Nephron progenitor cell (in vitro differentiated cells): Measurements from ENCODE around the gene GNG4.

Source experiments
- DNase-seq: peaks from one replicate; pipeline ENCODE4 v3.0.0; 2021
- H3K27ac Mint-ChIP-seq: 2 replicates; pipeline ENCODE4 v1.8.0; 2021; ENCODE audit warnings: mild to moderate bottlenecking, moderate library complexity, mixed read lengths
- H3K27me3 Mint-ChIP-seq: 2 replicates; pipeline ENCODE4 v1.8.0; 2021; ENCODE audit warnings: mild to moderate bottlenecking, low read depth, mixed read lengths; ENCODE audit not compliant: poor library complexity
- H3K36me3 Mint-ChIP-seq: 2 replicates; pipeline ENCODE4 v1.8.0; 2021; ENCODE audit warnings: low read depth, mixed read lengths
- H3K4me1 Mint-ChIP-seq: 2 replicates; pipeline ENCODE4 v1.8.0; 2021; ENCODE audit warnings: mixed read lengths
- H3K4me3 Mint-ChIP-seq: 2 replicates; pipeline ENCODE4 v1.8.0; 2021; ENCODE audit warnings: mild to moderate bottlenecking, moderate library complexity, mixed read lengths
- H3K9me3 Mint-ChIP-seq: 2 replicates; pipeline ENCODE4 v1.8.0; 2021; ENCODE audit warnings: mild to moderate bottlenecking, moderate library complexity, mixed read lengths
- TF ChIP-seq, protein P1 (sequence below): fragments of 200-600 bp; sonication (generic); IDR thresholded peaks from 2 replicates; pipeline ENCODE4 v1.5.0; 2021; ENCODE audit warnings: antibody characterized with exemption

Gene GNG4

DNA sequence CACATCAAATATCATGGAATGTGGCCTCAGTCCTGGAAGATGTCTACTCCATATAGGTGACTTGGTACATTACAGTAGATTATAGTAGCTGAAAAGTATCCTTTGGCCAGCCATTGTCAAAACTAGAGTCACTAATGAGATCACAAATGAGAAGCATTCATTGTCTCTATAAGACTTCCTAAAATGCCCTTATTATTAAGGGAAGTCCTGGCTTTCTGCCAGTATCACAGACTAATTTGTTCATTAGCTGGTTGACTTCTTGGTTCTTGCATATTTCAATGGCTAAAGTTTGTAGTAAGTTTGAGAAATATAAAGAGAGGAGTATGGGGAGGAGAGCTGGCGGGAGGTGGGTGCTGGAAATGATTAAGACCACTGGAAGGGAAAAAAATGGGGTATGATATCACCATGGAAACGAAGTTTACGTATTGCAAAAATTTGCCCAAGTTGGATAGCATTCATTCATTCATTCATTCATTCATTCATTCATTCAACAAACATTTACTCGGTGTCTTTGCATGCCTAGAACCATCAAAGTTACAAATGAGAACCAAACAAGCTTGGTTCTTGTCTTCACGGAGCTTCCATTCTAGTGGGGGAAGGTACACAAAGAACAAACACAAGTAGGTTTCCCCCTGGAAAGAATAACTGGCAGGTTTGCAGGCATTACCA, 133.6 kb downstream of the GNG4 start:
- no peaks in the 10 kb centered on the region for H3K36me3 Mint-ChIP-seq

DNA sequence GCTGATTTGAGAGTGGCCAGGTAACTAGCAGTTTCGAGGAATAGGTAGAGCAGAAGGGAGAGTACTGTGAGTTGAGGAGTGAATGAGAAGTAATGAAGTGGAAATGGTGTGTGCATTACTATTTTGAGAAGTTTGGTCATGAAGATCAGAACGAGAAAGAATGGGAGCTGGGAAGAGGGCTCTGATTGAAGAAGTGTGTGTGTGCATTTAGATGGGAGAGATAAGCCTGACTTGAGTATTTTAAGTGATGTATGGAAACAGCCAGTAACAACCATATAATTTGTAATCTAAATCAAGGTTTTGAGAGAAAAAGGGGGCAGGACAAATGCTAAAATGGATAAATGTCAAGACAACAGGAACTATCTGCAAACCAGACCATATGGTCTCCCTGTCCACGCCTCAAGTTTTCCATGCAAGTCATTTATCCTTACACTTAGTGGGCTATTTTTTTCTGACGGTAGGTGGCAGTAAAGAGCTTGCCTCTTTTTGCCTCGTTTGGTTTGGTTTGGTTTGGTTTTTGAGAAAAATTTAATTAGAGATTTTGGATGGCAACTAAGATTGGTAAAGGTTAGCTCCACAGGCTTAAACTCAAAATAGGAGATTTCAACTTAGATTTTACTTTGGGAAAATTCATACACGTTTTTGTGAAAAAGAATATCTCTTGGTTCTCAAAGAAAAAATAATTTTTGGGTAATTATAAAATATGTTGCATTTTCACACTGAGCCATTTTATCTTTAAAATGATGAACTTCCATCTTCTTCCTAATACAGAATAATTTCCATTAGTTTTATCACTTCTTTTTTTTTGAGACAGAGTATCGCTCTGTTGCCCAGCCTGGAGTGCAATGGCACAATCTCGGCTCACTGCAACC, 135.9 kb downstream of the GNG4 start:
- H3K36me3 Mint-ChIP-seq: no peaks in the 10 kb centered on the region
- no peak overlapping the region for H3K27ac Mint-ChIP-seq

More for the DNA sequence above, 133.6 kb downstream of the GNG4 start:
- H3K27ac Mint-ChIP-seq: no peak overlapping the region
- no peaks in the 10 kb centered on the region for H3K9me3 Mint-ChIP-seq
- H3K4me3 Mint-ChIP-seq: no peak overlapping the region
- TF ChIP-seq, protein P1, sequence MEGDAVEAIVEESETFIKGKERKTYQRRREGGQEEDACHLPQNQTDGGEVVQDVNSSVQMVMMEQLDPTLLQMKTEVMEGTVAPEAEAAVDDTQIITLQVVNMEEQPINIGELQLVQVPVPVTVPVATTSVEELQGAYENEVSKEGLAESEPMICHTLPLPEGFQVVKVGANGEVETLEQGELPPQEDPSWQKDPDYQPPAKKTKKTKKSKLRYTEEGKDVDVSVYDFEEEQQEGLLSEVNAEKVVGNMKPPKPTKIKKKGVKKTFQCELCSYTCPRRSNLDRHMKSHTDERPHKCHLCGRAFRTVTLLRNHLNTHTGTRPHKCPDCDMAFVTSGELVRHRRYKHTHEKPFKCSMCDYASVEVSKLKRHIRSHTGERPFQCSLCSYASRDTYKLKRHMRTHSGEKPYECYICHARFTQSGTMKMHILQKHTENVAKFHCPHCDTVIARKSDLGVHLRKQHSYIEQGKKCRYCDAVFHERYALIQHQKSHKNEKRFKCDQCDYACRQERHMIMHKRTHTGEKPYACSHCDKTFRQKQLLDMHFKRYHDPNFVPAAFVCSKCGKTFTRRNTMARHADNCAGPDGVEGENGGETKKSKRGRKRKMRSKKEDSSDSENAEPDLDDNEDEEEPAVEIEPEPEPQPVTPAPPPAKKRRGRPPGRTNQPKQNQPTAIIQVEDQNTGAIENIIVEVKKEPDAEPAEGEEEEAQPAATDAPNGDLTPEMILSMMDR: no peak
- no peak for DNase-seq
- no peaks in the 10 kb centered on the region for H3K27me3 Mint-ChIP-seq
- H3K4me1 Mint-ChIP-seq: no peaks in the 10 kb centered on the region

DNA sequence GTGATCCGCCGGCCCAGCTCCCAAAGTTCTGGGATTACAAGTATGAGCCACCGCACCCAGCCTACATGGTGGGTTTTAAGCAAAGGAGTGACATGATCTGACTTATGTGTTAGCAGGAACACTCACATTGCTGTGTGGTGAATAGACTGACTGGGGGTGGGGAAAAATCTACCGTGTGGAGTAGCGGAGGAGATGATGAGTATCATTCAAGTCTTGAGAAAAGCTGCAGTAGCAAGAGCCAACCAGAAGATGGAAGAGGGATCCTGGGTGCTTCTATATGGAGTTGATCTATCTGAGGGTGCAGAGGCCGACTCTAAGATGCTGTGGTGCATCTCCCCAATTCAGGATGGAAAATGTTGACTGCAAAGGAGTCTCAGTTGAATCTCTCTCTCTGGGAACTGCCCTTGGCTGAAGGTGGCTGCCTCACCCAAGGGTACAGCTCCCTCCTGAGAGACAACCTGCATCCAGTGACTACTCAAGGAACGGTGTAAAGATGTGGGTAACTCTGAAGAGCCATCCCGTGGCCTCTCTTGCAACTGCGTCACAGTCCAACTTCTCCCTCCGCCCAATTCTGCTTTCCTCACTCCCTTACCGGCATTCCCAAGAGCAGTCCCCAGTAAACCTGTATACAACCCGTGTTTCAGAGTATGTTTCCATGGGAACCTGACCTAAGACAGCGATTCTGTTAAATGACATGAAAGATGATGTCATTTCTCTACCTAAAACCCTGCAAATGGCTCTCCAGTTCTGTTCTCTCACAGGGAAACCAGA, 137.9 kb downstream of the GNG4 start:
- Mint-ChIP-seq H3K4me1 (peaks cover 8% of the 10 kb centered on the region), H3K27ac (no peak overlapping the region), H3K27me3 (no peaks in the 10 kb centered on the region), H3K9me3 (no peaks in the 10 kb centered on the region), H3K4me3 (no peak overlapping the region), H3K36me3 (no peaks in the 10 kb centered on the region)
- no peak for DNase-seq
- TF ChIP-seq, protein P1: no peak

More for the DNA sequence above, 135.9 kb downstream of the GNG4 start:
- no peaks in the 10 kb centered on the region for H3K27me3 Mint-ChIP-seq
- no peaks in the 10 kb centered on the region for H3K4me1 Mint-ChIP-seq
- H3K9me3 Mint-ChIP-seq: no peaks in the 10 kb centered on the region
- TF ChIP-seq, protein P1: peak; percentile 97
- no peak overlapping the region for H3K4me3 Mint-ChIP-seq
- peak; percentile 50 for DNase-seq

DNA sequence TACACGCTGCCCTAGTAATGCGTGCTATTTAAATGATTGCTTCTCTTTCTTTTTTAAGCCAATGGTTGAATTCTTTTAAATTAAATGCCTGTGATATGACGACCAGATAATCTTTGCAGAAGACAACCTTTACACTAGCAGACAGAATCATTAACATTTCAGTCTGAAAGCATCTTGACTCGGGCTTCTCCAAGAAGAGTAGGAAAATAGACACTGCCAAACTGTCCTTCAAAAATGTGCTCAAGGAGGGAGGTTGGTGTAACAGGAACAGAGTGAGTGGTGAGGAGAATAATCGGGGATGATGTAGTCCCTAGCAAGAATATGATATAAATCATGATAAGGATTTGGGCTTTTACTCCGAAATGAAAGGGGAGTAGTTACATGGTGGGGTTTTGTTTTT, 138.8 kb downstream of the GNG4 start:
- Mint-ChIP-seq H3K36me3 (no peaks in the 10 kb centered on the region), H3K27ac (no peak overlapping the region), H3K4me3 (no peak overlapping the region), H3K4me1 (peaks cover 8% of the 10 kb centered on the region), H3K27me3 (no peaks in the 10 kb centered on the region), H3K9me3 (no peaks in the 10 kb centered on the region)
- TF ChIP-seq, protein P1: no peak
- DNase-seq: no peak

DNA sequence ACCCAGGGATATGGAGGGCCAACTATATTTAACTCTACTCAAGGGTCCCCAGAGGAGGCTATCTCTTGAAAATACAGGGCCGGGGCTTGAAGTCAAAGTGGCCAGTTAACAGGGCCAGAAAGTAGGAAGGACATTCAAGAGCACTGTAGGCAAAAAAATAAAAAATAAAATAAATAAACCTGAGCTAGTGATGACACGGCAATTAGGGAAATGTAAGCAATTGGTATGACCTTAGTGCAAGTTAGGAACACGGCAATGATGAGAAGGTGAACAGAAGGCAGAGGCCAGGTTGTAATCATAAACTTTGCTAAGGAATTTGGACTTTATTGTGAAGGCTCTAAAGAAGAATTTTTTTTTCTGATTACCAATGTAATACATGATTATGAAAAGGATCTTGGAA, 142.0 kb downstream of the GNG4 start:
- H3K27ac Mint-ChIP-seq: no peak overlapping the region
- H3K9me3 Mint-ChIP-seq: no peaks in the 10 kb centered on the region
- peaks cover 11% of the 10 kb centered on the region for H3K4me1 Mint-ChIP-seq
- H3K4me3 Mint-ChIP-seq: no peak overlapping the region
- TF ChIP-seq, protein P1: no peak
- H3K36me3 Mint-ChIP-seq: no peaks in the 10 kb centered on the region
- no peak for DNase-seq
- no peaks in the 10 kb centered on the region for H3K27me3 Mint-ChIP-seq
